Coronary artery (tissue), 2 donors: Measurements from ENCODE around the gene KNDC1.

Experiments used
- DNase-seq: peaks from one replicate; pipeline ENCODE4 v3.0.0-alpha.2; 2017; ENCODE audit warnings: low spot score
- H3K27ac ChIP-seq, 2 donors: fragments of 200-600 bp; sonication (generic); one replicate each; pipeline ENCODE4 v1.5.1; 2016 to 2019
- H3K4me3 ChIP-seq: fragments of 200-600 bp; sonication (generic); 2 replicates; pipeline ENCODE4 v1.5.1; 2016; ENCODE audit warnings: mild to moderate bottlenecking, moderate library complexity
- CTCF ChIP-seq: fragments of 200-600 bp; sonication (generic); IDR thresholded peaks from one replicate; pipeline ENCODE4 v1.5.1; 2019; ENCODE audit warnings: antibody characterized with exemption

Gene KNDC1

GRCh38 chr10:133187091-133187905, 27.3 kb downstream of the KNDC1 start:
- no peak for TF ChIP-seq CTCF
- no peak overlapping the region for H3K4me3 ChIP-seq
- no peak for DNase-seq
- H3K27ac ChIP-seq, result no peak overlapping the region

DNA sequence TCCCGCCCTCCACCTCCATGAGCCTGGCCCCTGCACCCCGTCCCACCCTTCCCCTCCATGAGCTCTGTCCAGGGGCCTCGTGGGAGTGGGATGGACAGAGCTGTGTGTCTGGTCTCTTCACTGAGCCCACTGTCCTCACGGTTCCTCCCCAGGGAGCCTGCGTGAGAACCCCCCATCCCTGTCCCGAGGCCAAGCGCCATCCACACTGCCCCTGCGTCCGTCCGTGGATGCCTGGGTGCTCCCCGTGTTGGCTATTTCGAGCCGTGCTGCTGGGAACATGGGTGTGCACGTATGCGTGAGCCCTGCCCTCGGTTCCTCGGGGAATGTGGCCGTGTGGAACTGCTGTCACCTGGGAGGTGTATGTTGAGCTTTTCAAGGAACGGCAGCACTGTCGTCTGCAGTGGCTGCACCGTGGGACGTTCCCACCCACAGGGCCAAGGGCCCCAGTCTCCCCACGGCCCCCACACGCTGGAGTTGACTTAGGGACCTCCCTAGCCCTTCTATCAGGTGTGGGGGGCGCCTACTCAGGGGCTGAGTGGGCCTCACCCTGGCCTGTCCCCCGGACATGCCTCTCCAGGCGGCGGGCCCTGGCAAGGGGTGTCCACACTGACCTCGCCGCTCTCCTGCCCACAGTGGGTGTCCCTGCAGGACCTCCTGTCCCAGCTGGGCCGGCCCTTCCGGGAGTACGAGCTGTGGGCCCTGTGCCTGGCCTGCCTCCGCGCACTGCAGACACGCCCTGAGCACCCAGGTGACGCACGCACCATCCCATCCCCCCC, 28.1 kb downstream of the KNDC1 start:
- Histone ChIP-seq H3K4me3 (no peak overlapping the region), H3K27ac (no peak overlapping the region)
- TF ChIP-seq CTCF, result no peak
- DNase-seq, result no peak

DNA sequence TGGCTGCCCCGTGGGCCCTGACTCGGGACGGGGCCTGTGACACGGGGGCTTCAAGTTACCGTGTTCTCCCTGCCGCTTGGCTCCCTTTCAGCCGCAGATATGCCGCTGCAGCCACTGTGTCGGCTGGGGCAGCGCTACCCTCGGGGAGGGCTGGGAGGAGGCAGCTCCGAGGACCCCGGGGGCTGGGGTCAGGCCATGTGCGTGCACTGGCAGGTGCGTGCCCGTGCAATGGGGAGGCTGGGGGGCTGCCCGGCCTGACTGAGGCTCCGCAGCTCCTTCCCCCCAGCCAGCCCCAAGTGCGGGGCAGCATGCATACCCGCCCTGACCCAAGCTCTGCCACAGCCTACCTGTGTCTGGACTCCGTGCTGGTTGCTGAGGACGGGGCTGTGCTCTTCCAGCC, 29.2 kb downstream of the KNDC1 start:
- no peak for DNase-seq
- H3K27ac ChIP-seq, result no peak overlapping the region
- no peak for TF ChIP-seq CTCF
- H3K4me3 ChIP-seq, result no peak overlapping the region

DNA sequence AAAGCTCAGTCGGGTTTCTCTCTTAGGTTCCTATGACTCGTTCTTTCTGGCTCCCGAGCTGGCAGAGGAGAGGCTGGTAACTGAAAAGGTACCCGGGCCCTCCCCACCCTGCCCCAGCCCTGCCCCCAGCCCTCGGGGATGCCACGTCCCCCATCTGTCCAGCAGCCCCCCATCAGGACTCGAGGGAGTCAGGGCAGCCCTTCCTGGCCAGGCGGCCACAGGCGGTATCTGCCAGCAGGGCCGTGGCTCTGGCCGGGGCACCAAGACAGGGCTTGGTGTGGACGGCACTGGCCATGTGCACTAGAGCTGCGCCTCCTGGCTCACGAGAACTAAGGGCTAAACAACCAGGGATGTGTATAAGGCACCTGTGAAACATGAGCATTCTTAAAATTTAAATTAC, 29.7 kb downstream of the KNDC1 start:
- no peak for DNase-seq
- TF ChIP-seq CTCF, result no peak
- Histone ChIP-seq H3K4me3 (no peak overlapping the region), H3K27ac (no peak overlapping the region)

GRCh38 chr10:133190225-133190624, 30.2 kb downstream of the KNDC1 start:
- no peak overlapping the region for H3K4me3 ChIP-seq
- no peak overlapping the region for H3K27ac ChIP-seq
- DNase-seq, result no peak
- no peak for TF ChIP-seq CTCF

DNA sequence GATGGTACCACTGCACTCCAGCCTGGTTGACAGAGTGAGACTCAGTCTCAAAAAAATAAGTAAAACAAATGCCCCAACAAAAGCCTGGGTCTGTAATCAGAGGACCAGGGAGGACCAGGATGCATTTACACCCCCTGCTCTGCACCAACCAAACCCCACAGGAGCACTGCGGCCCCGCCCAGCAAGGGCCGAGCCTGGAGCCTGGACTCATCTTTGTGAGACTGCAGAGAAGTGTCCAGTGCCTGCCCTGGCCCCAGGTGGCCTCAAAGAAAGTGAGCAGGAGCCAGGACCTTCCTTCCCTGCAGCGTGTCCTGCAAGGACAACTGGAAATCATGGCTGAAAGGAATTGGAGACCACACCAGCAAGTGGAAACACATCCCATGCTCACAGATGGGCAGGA, 31.6 kb downstream of the KNDC1 start:
- no peak overlapping the region for H3K27ac ChIP-seq
- no peak for DNase-seq
- H3K4me3 ChIP-seq, result no peak overlapping the region
- TF ChIP-seq CTCF, result no peak

- no peak for DNase-seq
- Histone ChIP-seq H3K27ac (no peak overlapping the region), H3K4me3 (no peak overlapping the region)
- no peak for TF ChIP-seq CTCF
Observed at GRCh38 chr10:133194151-133194550, 34.1 kb downstream of the KNDC1 start.
